HCT116 (cell line): ENCODE results near the gene UPF1. TPM values are rescaled to one million over a fixed set of nuclear protein-coding genes. Genes with fewer than 3 reads are reported as not detected.
"Not testable (repeated sequence)": the region's sequence is repeated elsewhere in the genome, so short reads cannot be mapped to it uniquely, and the experiment has no call there.

ENCODE experiments used
- ATAC-seq: fragments of 200-7000 bp; cut with Tn5 transposase; 2 replicates; pipeline ENCODE4 v1.9.1; 2020; ENCODE audit warnings: mild to moderate bottlenecking, moderate library complexity
- BruUV-seq: library from RNA; stranded (reverse); fragments of 400-500 nt; replicated peaks from 2 replicates; lab custom pipeline; 2021; lab: Mats Ljungman, UMichigan
- CTCF ChIA-PET: fragments of 300-600 bp; sonication (Branson Sonifier 250); formaldehyde crosslinking; loops from one replicate; lab custom pipeline; 2021; ENCODE audit warnings: antibody characterized with exemption; lab: Charles Lee
- POLR2A ChIA-PET: fragments of 300-600, 350-600 bp; sonication (Branson Sonifier 250); formaldehyde crosslinking; loops from one replicate; lab custom pipeline; 2021; ENCODE audit warnings: antibody characterized with exemption; lab: Charles Lee
- RAD21 ChIA-PET, 2 experiments: fragments of 300-600 bp; sonication (Branson Sonifier 250); formaldehyde crosslinking; loops; one replicate each; lab custom pipeline; 2023; ENCODE audit warnings: low total read pairs in 2 of 2; ENCODE audit not compliant: uncharacterized antibody in 2 of 2, unreplicated experiment in 2 of 2, low non-redundant PET in 1 of 2; lab: Charles Lee
- DNase-seq: peaks from one replicate; pipeline ENCODE4 v3.0.0-alpha.2; 2010; ENCODE audit warnings: low read depth, low spot score
- H2AFZ ChIP-seq: fragments of 200-600 bp; shearing (Covaris generic), sonication (generic); 2 replicates; pipeline ENCODE4 v1.6.1; 2017; ENCODE audit warnings: low read depth, mixed run types, mixed read lengths, antibody characterized with exemption, low read length; ENCODE audit not compliant: poor library complexity, severe bottlenecking
- H3K27ac ChIP-seq: 2 replicates; pipeline ENCODE4 v1.5.1; 2012; ENCODE audit warnings: low read depth, low read length
- H3K27me3 ChIP-seq: fragments of 200-600 bp; sonication (generic); 2 replicates; pipeline ENCODE4 v1.6.1; 2016; ENCODE audit warnings: mixed run types, low read length, mixed read lengths; ENCODE audit not compliant: insufficient read depth
- H3K36me3 ChIP-seq, 2 experiments: fragments of 200-500 bp in 1 of 2; fragments of 200-600 bp in 1 of 2; sonication (Bioruptor generic) in 1 of 2; sonication (generic) in 1 of 2; 2 replicates each; pipeline versions ENCODE4 v1.5.1 to v1.6.1; 2014 to 2016; ENCODE audit warnings: low read length in 2 of 2, inconsistent platforms in 1 of 2, mixed read lengths in 1 of 2, mixed run types in 1 of 2; ENCODE audit not compliant: insufficient read depth in 2 of 2, control insufficient read depth in 1 of 2
- H3K4me1 ChIP-seq, 2 experiments: fragments of 200-600 bp in 1 of 2; sonication (generic) in 1 of 2; 2 replicates each; pipeline versions ENCODE4 v1.5.1 to v1.6.1; 2012 to 2017; ENCODE audit warnings: low read length in 2 of 2, inconsistent platforms in 1 of 2, mild to moderate bottlenecking in 1 of 2, mixed read lengths in 1 of 2, mixed run types in 1 of 2, moderate library complexity in 1 of 2; ENCODE audit not compliant: insufficient read depth in 2 of 2, control insufficient read depth in 1 of 2
- H3K4me2 ChIP-seq: fragments of 200-600 bp; sonication (generic); 2 replicates; pipeline ENCODE4 v1.6.1; 2017; ENCODE audit warnings: mixed run types, low read length, mixed read lengths
- H3K4me3 ChIP-seq, 2 experiments: fragments of 200-600 bp in 1 of 2; sonication (generic) in 1 of 2; replicated peaks in 1 of 2; 2 replicates each; pipeline ENCODE4 v1.5.1; 2011 to 2016; ENCODE audit warnings: low read length in 2 of 2, control low read depth in 1 of 2, low read depth in 1 of 2, mild to moderate bottlenecking in 1 of 2, mixed read lengths in 1 of 2, mixed run types in 1 of 2
- H3K79me2 ChIP-seq: fragments of 200-600 bp; sonication (generic); 2 replicates; pipeline ENCODE4 v1.6.1; 2017; ENCODE audit warnings: mild to moderate bottlenecking, mixed run types, low read length, moderate library complexity, mixed read lengths; ENCODE audit not compliant: insufficient read depth
- H3K9ac ChIP-seq: fragments of 200-600 bp; sonication (generic); 2 replicates; pipeline ENCODE4 v1.6.1; 2016; ENCODE audit warnings: low read length, mixed read lengths
- H3K9me2 ChIP-seq: fragments of 200-600 bp; sonication (generic), shearing (Covaris generic); 2 replicates; pipeline ENCODE4 v1.6.1; 2017; ENCODE audit warnings: mixed run types, mild to moderate bottlenecking, moderate library complexity; ENCODE audit not compliant: insufficient read depth
- H3K9me3 ChIP-seq, 2 experiments: fragments of 200-500 bp in 1 of 2; fragments of 200-600 bp in 1 of 2; sonication (Bioruptor generic) in 1 of 2; sonication (generic) in 1 of 2; 2 replicates each; pipeline ENCODE4 v1.6.1; 2014 to 2017; ENCODE audit warnings: low read length in 2 of 2, mixed read lengths in 2 of 2, inconsistent platforms in 1 of 2, low read depth in 1 of 2, mild to moderate bottlenecking in 1 of 2, mixed run types in 1 of 2, moderate library complexity in 1 of 2; ENCODE audit not compliant: control insufficient read depth in 1 of 2, insufficient read depth in 1 of 2
- H4K20me1 ChIP-seq: fragments of 200-600 bp; sonication (generic), shearing (Covaris generic); 2 replicates; pipeline ENCODE4 v1.6.1; 2017; ENCODE audit warnings: mixed run types, mild to moderate bottlenecking, moderate library complexity; ENCODE audit not compliant: insufficient read depth
- ELF1 ChIP-seq: IDR thresholded peaks from 2 replicates; pipeline ENCODE4 v1.6.1; 2012; ENCODE audit warnings: low read depth, borderline replicate concordance
- SP1 ChIP-seq: IDR thresholded peaks from 2 replicates; pipeline ENCODE4 v1.6.1; 2012; ENCODE audit warnings: low read depth
- intact Hi-C: fragments of 100-400 bp; cut with micrococcal nuclease; formaldehyde crosslinking; loops from 2 replicates; pipeline ENCODE4 v1.10.0; 2022
- total RNA-seq: library from RNA; stranded (reverse); gene quantifications from one replicate; pipeline ENCODE4 v1.2.1, GENCODE V29; 2021; ENCODE audit not compliant: unreplicated experiment
- TF ChIP-seq, protein P1 (sequence below): IDR thresholded peaks from 2 replicates; pipeline ENCODE4 v1.6.1; 2011; ENCODE audit warnings: mild to moderate bottlenecking, low read length, moderate library complexity; ENCODE audit not compliant: insufficient replicate concordance; ENCODE audit errors: extremely low read depth

UPF1 gene
- total RNA-seq, 1 experiment from 2014 or later: 78.5 TPM

GRCh38 chr19:18809149-18809868 is 22.4 kb upstream of the UPF1 start:
- H3K27ac ChIP-seq: no peak overlapping the region
- TF ChIP-seq SP1 (no peak), ELF1 (no peak)
- TF ChIP-seq, protein P1, sequence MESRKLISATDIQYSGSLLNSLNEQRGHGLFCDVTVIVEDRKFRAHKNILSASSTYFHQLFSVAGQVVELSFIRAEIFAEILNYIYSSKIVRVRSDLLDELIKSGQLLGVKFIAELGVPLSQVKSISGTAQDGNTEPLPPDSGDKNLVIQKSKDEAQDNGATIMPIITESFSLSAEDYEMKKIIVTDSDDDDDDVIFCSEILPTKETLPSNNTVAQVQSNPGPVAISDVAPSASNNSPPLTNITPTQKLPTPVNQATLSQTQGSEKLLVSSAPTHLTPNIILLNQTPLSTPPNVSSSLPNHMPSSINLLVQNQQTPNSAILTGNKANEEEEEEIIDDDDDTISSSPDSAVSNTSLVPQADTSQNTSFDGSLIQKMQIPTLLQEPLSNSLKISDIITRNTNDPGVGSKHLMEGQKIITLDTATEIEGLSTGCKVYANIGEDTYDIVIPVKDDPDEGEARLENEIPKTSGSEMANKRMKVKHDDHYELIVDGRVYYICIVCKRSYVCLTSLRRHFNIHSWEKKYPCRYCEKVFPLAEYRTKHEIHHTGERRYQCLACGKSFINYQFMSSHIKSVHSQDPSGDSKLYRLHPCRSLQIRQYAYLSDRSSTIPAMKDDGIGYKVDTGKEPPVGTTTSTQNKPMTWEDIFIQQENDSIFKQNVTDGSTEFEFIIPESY: no peak
- DNase-seq: no peak
- H3K9ac ChIP-seq: no peak overlapping the region
- no peaks in the 10 kb centered on the region for H4K20me1 ChIP-seq
- H3K4me2 ChIP-seq: no peak overlapping the region
- RAD21 ChIA-PET: no interaction called here
- H3K9me2 ChIP-seq: no peaks in the 10 kb centered on the region
- no peak for ATAC-seq
- POLR2A ChIA-PET: no interaction called here
- H3K27me3 ChIP-seq: no peaks in the 10 kb centered on the region; the same call in 1 of the 2 replicates
- H3K9me3 ChIP-seq: no peaks in the 10 kb centered on the region
- CTCF ChIA-PET: no interaction called here
- no peaks in the 10 kb centered on the region for H3K79me2 ChIP-seq
- BruUV-seq: no TSS peak
- no peaks in the 10 kb centered on the region for H3K36me3 ChIP-seq
- intact Hi-C loops: no loop called here
- H3K4me1 ChIP-seq: no peaks in the 10 kb centered on the region
- H2AFZ ChIP-seq: no peak overlapping the region
- no peak overlapping the region for H3K4me3 ChIP-seq

DNA sequence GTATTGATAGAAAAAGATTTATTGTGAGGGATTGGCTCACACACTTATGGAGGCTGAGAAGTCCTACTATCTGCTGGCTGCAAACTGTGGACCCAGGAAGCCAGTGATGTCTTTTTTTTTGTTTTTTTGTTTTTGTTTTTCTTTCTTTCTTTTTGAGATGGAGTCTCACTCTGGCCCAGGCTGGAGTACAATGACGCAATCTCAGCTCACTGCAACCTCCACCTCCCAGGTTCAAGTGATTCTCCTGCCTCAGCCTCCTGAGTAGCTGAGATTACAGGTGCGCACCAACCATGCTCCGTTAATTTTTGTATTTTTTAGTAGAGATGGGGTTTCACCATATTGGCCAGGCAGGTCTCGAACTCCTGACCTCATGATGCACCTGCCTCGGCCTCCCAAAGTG is 20.1 kb upstream of the UPF1 start:
- H3K9ac ChIP-seq, intact Hi-C loops, H3K4me2 ChIP-seq, BruUV-seq, H3K9me3 ChIP-seq, RAD21 ChIA-PET, DNase-seq, H4K20me1 ChIP-seq, ATAC-seq, CTCF ChIA-PET, H3K27me3 ChIP-seq, H3K36me3 ChIP-seq, H2AFZ ChIP-seq, H3K27ac ChIP-seq, H3K79me2 ChIP-seq, H3K9me2 ChIP-seq, H3K4me3 ChIP-seq, H3K4me1 ChIP-seq: not testable (repeated sequence)
- POLR2A ChIA-PET: interaction anchor here (1.3 kb wide), 1 partner anchor 79 kb away, joined by 3 read pairs; no protein-coding TSS in a partner anchor
